Sciatic nerve (tissue), 2 donors: ENCODE results near the gene PDCD10. TPM values are rescaled to one million over a fixed set of nuclear protein-coding genes. Genes with fewer than 3 reads are reported as not detected.

Source experiments
- ATAC-seq: fragments of 200-7000 bp; cut with Tn5 transposase; one replicate; pipeline ENCODE4 v1.9.1; 2020; ENCODE audit warnings: mild to moderate bottlenecking, moderate library complexity
- DNase-seq: peaks from one replicate; pipeline ENCODE4 v3.0.0-alpha.2; 2020; ENCODE audit warnings: low spot score
- intact Hi-C: fragments of 100-400 bp; cut with DNase I; formaldehyde crosslinking; loops from one replicate; pipeline ENCODE4 v1.14.2; 2022
- total RNA-seq: library from RNA; stranded (reverse); fragmentation: NEBNext Ultra II Directional; extraction: Animal tissue kit (Norgen Biotek cat#: 25700); gene quantifications from one replicate; pipeline ENCODE4 v1.2.1, GENCODE V29; 2021
- donor health status: DM: no; HTN: no; CAD: no.
- donor health status: DM: no; HTN: no; CAD: no.

PDCD10 gene
- total RNA-seq, result 50.3 TPM

- peak; percentile 99 for ATAC-seq
- DNase-seq, result peak; percentile 97
- intact Hi-C loops, result no loop called here
Measured at GRCh38 chr3:167734498-167735232, at the start of gene PDCD10. TSS of gene PDCD10 (minus strand) at chr3:167734892. CDS start at chr3:167720157, 14,735 bp downstream.

- peak; percentile 51 for ATAC-seq
- intact Hi-C loops, result no loop called here
Measured at GRCh38 chr3:167783781-167784180, 49.1 kb upstream of the PDCD10 start.

GRCh38 chr3:167780214-167780883 lies 45.7 kb upstream of the PDCD10 start:
- intact Hi-C loops, result no loop called here
- no peak for DNase-seq
- ATAC-seq, result no peak

More at GRCh38 chr3:167783781-167784180, 49.1 kb upstream of the PDCD10 start:
- no peak for DNase-seq

GRCh38 chr3:167777356-167777755 lies 42.7 kb upstream of the PDCD10 start:
- DNase-seq (no peak), ATAC-seq (no peak)
- intact Hi-C loops, result no loop called here

- ATAC-seq (no peak), DNase-seq (no peak)
- intact Hi-C loops, result no loop called here
Measured at GRCh38 chr3:167776066-167776685, 41.5 kb upstream of the PDCD10 start.

- intact Hi-C loops, result no loop called here
- ATAC-seq (no peak), DNase-seq (no peak)
Measured at GRCh38 chr3:167773584-167773983, 38.9 kb upstream of the PDCD10 start.

GRCh38 chr3:167772992-167773391 lies 38.3 kb upstream of the PDCD10 start:
- DNase-seq, result no peak
- ATAC-seq, result no peak
- intact Hi-C loops, result no loop called here

GRCh38 chr3:167762296-167762695 lies 27.6 kb upstream of the PDCD10 start:
- no peak for ATAC-seq
- intact Hi-C loops, result no loop called here
- DNase-seq, result no peak

- intact Hi-C loops, result no loop called here
Measured at GRCh38 chr3:167761302-167761701, 26.6 kb upstream of the PDCD10 start.

GRCh38 chr3:167754049-167754448 lies 19.4 kb upstream of the PDCD10 start:
- DNase-seq (no peak), ATAC-seq (no peak)
- intact Hi-C loops, result no loop called here

More at GRCh38 chr3:167761302-167761701, 26.6 kb upstream of the PDCD10 start:
- ATAC-seq (no peak), DNase-seq (no peak)

- intact Hi-C loops, result no loop called here
- DNase-seq (no peak), ATAC-seq (no peak)
Measured at GRCh38 chr3:167750272-167750971, 15.7 kb upstream of the PDCD10 start.

- DNase-seq, result no peak
- no peak for ATAC-seq
- intact Hi-C loops, result no loop called here
Measured at GRCh38 chr3:167749728-167750127, 15.0 kb upstream of the PDCD10 start.

- no peak for DNase-seq
- intact Hi-C loops, result no loop called here
- no peak for ATAC-seq
Measured at GRCh38 chr3:167749209-167749608, 14.5 kb upstream of the PDCD10 start.

- no peak for DNase-seq
- no peak for ATAC-seq
- intact Hi-C loops, result no loop called here
Measured at GRCh38 chr3:167743799-167744198, 9.1 kb upstream of the PDCD10 start.

- ATAC-seq (no peak), DNase-seq (no peak)
- intact Hi-C loops, result no loop called here
Measured at GRCh38 chr3:167742338-167742737, 7.6 kb upstream of the PDCD10 start.

- ATAC-seq (no peak), DNase-seq (no peak)
- intact Hi-C loops, result no loop called here
Measured at GRCh38 chr3:167740961-167741587, 6.4 kb upstream of the PDCD10 start.

- ATAC-seq (no peak), DNase-seq (no peak)
- intact Hi-C loops, result no loop called here
Measured at GRCh38 chr3:167739190-167739810, 4.6 kb upstream of the PDCD10 start.

GRCh38 chr3:167738037-167738436 lies 3.3 kb upstream of the PDCD10 start:
- intact Hi-C loops, result no loop called here
- ATAC-seq, result no peak
- no peak for DNase-seq

- intact Hi-C loops, result no loop called here
- DNase-seq (no peak), ATAC-seq (no peak)
Measured at GRCh38 chr3:167736997-167737396, 2.3 kb upstream of the PDCD10 start.
